ENCODE data around the gene IDH3G.
A peak's percentile ranks its signal among the peaks of the same experiment; 100 is the strongest.

The IDH3G gene

DNA sequence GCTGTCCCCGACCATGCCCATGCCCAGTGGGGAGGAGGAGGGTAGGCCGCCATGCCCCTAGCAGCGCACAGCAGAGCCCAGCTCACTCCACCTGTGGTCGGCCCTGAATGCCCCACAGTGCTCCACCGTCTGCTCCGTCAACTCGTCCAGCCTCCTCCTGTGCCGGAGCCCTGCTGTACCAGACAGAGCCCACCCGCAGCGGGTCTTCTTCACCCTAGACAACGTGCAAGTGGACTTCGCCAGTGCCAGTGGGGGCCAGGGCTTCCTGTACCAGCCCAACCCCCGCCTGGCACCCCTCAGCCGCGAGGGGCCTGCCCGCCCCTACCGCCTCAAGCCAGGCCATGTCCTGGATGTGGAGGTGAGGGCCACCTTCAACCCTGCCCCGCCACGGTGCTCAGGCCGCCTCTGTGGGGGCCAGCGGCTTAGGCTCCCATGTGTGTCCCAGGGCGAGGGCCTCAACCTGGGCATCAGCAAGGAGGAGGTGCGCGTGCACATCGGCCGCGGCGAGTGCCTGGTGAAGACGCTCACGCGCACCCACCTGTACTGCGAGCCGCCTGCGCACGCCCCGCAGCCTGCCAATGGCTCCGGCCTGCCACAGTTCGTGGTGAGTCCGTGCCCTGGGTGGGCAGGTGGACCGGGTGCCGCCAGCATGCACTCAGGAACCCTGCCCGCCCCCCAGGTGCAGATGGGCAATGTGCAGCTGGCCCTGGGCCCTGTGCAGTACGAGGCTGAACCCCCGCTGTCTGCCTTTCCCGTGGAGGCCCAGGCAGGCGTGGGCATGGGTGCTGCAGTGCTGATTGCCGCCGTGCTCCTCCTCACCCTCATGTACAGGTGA is 20.2 kb downstream of the IDH3G start:
- DNase-seq (ENCODE audit: low read depth in 2 of 3, low spot score in 1 of 3): no peak

DNA sequence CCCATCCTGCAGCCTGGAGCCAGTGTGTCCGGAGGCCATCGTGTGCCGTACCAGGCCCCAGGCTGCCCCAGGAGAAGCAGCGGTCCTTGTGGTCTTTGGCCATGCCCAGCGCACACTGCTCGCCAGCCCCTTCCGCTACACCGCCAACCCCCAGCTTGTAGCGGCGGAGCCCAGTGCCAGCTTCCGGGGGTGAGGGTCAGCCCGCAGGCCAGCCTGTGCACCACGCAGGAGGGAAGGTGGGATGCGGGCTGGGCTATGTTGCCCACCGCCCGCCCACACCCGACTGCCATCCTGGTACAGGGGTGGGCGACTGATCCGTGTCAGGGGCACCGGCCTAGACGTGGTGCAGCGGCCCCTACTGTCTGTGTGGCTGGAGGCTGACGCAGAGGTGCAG is 21.0 kb downstream of the IDH3G start:
- no peak for DNase-seq (ENCODE audit: low read depth in 2 of 3, low spot score in 1 of 3)

DNA sequence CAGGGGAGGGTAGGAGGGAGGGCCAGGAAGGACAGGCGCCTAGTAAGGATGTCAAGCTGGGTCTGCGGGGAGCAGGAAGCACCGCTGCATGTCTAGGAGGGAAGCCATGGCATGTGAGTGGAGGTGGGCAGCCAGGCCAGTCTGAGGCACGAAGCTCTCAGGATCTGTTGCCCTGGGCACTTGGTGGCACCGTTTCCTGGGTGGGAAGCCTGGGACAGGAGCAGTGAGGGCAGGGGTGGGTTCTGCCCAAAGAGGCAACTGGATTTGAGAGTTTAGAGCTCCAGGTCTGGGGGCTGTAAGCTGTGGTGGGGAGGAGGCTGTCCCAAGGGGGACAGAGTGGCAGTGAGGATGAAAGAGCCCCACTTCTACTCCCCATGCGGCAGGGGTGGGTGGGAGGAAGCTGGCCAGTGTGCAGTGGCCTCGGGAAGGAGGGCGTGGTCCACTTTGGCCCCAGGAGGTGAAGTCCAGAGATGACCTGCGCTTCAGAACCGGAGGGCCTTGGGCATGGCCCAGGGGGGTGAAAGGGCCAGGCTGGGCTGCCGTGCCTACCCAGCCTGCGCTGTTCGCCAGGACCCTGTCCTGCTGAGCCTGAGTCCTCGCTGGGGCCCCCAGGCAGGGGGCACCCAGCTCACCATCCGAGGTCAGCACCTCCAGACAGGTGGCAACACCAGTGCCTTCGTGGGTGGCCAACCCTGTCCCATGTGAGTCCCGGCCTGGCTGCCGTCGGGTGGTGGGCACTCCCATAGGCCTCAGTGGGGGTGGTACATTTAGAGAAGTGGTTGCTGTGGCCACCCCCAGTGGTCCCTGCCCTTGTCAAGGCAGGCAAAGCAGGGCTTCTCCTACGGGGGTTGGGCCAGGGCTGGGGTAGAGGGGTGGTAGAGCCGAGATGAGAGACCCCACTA is 21.6 kb downstream of the IDH3G start:
- no peak for DNase-seq (ENCODE audit: low read depth in 2 of 3, low spot score in 1 of 3)

DNA sequence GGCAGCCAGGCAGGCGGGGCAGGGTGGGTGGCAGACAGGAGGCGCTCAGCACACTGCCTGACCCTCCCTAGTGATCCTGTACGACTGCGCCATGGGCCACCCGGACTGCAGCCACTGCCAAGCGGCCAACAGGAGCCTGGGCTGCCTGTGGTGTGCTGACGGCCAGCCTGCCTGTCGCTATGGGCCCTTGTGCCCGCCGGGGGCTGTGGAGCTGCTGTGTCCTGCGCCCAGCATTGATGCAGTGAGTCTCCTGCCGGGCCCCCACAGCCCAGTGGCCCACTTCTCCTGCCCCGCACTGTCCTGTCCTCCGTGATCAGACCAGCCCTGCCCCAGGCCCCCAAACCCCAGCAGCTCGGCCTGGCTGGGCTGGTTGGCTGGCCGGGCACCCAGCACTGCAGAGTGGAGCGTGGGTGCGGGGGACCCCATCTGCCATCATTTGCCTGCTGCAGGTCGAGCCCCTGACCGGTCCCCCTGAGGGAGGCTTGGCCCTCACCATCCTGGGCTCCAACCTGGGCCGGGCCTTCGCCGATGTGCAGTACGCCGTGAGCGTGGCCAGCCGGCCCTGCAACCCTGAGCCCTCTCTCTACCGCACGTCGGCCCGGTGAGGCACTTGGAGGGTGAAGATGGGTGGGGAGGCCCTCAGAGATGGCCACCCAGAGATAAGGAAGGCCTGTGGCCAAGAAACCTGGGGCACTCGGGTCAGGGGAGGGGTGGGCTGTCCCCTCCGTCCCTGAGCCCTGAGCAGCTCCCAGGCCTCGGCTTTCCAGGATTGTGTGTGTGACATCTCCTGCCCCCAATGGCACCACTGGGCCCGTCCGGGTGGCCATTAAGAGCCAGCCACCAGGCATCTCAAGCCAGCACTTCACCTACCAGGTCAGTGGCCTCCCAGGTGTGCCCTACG is 22.5 kb downstream of the IDH3G start:
- DNase-seq (ENCODE audit: low read depth in 2 of 3, low spot score in 1 of 3): no peak

DNA sequence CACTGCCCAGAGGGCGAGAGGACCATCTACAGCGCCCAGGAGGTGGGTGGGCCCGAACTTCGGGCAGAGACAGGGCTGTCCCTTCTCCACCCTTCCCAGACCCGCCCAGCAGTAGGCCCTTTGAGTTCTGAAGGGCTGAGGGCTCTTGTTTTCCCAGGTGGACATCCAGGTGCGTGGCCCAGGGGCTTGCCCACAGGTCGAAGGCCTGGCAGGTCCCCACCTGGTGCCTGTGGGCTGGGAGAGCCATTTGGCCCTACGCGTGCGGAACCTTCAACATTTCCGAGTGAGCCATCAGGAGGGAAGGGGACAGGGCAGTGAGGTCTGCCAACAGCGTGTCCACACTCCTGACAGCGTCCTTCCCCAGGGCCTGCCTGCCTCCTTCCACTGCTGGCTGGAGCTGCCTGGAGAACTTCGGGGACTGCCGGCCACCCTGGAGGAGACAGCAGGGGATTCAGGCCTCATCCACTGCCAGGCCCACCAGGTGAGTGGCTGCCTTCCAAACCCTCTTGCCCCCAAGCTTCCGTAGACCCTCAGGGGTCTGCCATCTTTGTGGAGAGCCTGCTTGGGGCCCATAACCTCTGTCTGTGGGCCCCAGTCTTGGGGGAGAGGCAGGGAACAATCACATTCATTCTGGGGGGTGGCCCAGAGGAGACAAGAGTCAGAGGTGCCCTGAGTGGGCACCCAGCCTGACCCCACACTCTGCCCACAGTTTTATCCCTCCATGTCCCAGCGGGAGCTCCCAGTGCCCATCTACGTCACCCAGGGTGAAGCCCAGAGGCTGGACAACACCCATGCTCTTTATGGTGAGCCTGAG is 23.4 kb downstream of the IDH3G start:
- DNase-seq (ENCODE audit: low read depth in 2 of 3, low spot score in 1 of 3): no peak

DNA sequence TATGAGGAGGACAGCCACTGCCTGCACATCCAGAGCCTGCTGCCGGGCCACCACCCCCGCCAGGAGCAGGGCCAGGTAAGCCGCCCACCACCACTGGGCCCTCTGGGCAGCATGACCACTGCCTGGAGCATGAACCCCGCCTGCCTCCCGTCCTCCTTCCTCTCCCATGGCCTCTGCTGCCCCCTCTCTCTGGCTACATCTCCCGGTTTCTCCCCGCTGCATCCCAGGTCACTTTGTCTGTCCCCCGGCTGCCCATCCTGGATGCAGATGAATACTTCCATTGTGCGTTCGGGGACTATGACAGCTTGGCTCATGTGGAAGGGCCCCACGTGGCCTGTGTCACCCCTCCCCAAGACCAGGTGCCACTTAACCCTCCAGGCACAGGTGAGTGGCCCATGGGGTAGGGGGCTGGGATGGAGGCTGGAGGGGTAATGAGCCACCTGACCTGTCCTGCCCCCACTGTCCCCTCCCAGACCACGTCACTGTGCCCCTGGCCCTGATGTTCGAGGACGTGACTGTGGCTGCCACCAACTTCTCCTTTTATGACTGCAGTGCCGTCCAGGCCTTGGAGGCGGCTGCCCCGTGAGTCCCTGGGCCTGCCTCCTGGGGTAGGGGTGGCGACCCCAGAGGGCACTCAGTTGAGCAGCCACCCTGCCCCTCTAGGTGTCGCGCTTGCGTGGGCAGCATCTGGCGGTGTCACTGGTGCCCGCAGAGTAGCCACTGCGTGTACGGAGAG is 24.1 kb downstream of the IDH3G start:
- DNase-seq (ENCODE audit: low read depth in 2 of 3, low spot score in 1 of 3): no peak

DNA sequence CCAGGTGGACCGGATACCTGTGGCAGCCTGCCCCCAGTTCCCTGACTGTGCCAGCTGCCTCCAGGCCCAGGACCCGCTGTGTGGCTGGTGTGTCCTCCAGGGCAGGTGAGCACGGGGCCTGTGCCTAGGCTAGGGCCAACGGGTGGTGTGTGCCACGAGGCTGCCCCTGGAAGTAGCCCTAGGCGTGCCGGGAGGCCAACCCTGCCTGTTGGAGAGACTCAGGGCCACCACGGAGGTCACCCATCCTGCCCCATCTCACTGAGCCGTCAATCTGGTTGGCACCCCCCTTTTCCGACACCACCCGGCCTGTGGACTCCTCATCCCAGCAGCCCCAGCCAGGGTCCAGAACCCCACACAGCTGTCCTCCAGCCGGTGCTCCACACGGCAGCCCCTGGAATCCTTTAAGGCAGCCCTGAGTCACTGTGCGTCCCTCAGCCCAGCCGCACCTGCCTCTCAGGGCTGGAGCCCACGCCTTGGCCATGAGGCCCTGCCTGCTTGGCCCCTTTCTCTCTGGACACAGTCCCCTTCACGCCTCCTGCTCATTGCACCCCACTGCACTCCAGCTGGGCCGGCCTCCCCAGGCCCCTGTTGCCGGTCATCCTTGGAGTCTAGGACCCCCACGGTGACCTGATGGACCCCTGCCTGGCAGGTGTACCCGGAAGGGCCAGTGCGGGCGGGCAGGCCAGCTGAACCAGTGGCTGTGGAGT is 24.9 kb downstream of the IDH3G start:
- no peak for DNase-seq (ENCODE audit: low read depth in 2 of 3, low spot score in 1 of 3)

DNA sequence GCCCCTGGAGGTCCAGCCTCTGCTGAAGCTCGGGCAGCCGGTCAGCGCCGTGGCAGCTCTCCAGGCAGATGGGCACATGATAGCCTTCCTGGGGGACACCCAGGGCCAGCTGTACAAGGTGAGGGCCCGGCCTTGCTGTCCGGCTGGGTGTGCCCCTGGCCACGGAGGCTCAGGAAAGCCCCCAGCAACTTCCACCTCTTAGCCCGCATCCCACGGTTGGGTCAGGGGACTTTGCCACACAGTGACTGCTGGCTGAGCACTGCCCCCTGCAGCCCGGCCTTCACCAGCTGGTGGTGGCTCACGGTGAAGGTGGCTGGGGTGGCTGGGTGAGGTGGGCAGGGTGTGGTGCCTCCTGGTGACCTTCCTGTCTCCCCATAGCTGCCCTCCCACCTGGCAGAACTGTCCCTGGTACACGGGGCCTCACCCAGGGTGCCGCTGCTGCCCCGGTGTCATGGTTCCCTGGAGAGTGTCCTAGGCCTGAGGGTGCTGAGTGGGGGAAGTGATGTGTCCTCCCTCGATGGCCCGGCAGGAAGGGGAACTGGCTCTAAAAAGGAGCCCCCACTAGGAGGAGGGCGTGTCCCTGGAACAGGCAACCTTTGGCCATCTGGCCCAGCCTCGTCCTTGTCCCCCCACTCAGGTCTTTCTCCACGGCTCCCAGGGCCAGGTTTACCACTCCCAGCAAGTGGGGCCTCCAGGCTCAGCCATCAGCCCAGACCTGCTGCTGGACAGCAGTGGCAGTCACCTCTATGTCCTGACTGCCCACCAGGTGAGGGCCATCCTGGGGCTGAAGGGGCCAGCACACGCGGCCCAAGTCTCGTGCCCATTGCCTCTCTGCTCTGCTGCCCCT is 25.6 kb downstream of the IDH3G start:
- DNase-seq (ENCODE audit: low read depth in 2 of 3, low spot score in 1 of 3): no peak

DNA sequence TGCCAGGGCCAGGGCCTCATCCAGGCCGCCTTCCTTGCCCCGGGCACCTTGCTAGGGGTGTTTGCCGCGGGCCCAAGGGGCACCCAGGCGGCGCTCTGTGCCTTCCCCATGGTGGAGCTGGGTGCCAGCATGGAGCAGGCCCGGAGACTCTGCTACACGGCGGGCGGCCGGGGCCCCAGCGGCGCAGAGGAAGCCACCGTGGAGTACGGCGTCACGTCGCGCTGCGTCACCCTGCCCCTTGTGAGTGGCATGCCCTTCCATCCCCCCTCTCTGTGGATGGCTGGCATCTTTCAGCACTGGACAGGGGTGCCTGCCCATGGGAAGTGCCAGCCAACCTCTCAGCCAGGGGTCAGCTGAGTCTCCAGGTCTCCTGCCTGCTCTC is 26.5 kb downstream of the IDH3G start:
- no peak for DNase-seq (ENCODE audit: low read depth in 2 of 3, low spot score in 1 of 3)

DNA sequence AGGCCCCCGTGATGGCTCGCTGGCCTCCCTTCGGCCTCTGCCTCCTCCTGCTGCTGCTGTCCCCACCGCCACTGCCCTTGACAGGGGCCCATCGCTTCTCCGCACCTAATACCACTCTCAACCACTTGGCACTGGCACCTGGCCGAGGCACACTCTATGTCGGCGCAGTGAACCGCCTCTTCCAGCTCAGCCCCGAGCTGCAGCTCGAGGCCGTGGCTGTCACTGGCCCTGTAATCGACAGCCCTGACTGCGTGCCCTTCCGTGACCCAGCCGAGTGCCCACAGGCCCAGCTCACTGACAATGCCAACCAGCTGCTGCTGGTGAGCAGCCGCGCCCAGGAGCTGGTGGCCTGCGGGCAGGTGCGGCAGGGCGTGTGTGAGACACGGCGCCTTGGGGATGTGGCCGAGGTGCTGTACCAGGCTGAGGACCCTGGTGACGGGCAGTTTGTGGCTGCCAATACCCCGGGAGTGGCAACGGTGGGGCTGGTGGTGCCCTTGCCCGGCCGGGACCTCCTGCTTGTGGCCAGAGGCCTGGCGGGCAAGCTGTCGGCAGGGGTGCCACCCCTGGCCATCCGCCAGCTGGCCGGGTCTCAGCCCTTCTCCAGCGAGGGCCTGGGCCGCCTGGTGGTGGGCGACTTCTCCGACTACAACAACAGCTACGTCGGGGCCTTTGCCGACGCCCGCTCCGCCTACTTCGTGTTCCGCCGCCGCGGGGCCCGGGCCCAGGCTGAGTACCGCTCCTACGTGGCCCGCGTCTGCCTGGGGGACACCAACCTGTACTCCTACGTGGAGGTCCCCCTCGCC is 27.1 kb downstream of the IDH3G start:
- no peak for DNase-seq (ENCODE audit: low read depth in 2 of 3, low spot score in 1 of 3)

DNA sequence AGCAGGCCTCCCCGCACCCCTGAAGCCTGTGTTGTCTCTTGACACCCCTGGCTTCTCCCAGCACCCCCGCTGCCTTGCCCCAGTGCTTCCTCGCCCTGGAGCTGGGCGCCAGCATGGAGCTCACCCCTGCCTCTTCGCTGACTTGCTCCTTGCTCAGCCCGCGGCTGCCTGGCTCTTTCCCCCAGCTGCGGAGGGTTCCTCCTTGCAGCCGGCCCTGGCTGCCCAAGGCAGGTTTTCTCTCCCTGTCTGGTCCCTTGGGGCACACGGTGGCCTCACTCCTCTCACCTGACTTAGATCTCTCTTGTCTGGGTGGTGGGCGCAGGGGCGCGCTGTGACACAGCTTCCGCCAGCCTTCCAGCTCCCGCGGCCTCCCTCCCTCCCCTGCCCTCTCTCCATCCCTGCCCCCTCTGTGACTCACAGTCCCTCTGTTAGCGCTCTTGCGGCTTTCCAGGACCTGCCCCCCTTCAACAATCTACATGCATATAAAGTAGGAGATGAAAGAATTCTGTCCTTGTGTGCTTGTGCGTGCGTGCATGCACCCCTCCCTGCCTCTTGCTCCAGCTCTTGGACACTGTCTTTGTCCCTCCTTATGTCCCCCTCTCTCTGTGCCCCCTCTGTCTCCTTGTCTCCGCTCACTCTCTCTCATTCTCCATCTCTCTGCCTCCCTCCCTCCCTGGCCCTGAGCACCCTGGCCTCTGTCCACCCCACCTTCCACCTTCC is 27.9 kb downstream of the IDH3G start:
- peak in 1 of 3 donors; percentile 16 for DNase-seq (ENCODE audit: low read depth in 2 of 3, low spot score in 1 of 3)

DNA sequence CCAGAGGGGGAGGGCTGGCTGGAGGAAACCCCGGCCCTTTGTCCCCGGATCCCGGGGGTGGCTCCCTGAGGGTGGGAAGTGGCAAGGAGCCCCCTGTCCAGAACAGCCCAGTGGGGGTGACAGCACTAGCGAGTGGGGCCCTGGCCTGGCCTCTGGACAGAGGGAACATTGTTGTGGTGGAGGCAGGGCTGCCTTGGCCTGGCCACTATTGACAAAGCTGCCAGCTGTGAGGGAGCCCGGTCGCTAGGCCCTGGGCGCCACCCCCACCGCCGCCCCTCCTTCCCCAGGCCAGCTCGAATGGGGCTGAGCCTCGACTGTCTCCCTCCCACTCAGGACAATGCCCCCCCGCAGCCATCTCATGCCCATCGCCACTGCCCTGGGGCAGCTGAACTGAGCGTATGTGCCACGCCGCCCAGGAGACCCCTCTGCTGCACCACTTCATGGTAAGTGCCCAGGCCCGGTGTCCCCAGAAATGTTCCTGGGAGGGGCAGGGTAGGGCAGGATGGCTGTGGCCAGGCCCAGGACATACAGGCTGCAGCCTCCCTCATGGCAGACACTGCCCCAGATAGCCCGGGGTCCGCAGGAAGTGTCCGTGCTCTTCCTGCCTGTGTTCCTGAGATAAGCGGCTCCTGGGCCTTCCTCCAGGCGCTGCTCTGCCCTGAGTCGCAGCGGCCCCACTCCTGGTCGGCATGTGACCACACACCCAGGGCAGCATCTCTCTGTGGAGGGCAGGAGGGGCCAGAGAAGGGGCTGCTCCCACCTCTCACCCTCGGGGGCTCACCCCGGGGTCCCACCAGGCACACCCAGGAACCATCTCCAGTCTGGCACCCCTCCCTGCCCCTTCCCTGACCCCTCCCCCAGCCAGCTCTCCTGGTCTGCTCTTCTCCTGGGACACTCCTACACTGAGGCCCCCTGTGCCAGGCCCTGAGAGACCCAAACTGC is 28.8 kb downstream of the IDH3G start:
- DNase-seq (ENCODE audit: low read depth in 2 of 3, low spot score in 1 of 3): no peak

DNA sequence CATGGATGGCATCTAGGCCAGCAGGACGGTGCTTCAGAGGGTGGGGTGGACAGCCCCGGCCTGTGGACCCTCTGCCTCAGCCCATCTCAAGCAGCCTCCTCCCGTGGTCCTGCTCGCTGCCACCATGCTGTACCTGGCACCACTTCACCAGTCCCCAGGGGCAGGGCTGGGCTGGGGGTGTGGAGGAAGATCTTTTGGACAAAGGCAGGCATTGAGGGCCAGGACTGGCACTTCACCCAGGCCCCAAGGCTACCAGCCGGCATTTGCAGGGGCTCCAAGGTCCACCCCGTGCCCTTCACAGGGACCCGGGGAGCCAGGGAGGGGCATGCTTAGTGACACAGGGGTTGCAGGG is 29.4 kb downstream of the IDH3G start:
- DNase-seq (ENCODE audit: low read depth in 2 of 3, low spot score in 1 of 3): no peak

DNA sequence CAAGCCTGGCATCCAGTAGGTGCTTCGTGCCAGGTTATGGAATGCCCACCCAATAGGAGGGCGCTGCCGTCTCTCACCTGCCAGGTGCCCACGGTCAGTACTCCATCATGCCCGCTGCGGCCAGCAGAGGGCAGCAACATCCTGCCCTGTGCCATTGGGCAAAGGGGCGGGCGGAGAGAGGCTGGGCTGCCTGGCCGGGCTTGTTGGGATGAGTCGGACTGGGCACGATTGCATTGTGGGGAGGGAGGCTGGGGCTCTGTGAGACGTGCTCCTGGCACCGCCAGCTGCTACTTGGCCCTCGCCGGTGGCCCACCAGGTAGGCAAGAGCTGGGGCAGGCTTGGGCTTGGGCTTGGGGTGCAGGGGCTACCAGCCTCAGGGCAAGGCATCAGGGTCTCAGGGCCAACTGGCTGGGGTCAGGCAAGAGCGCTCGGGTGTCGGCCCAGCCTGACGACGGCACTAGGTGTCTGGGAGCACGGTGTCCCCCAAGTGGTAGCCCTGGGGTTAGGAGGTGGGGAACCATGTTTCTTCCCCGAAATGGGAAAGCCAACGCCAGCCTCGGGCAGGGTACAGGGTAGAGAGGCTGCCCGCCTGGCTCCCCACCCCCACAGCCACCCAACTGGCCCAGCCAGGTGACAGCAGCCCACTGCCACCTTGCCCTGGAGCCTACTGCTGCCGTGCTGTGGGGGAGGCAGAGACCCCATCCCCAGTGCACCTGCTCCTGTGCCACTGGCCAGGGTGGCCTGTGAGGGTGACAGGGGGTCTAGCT is 30.0 kb downstream of the IDH3G start, which contains the start of gene PLXNB3:
Gene PLXNB3, plus strand, starts transcription at position 261 of the 767 bp plus-strand sequence. CDS start 1,287 bp downstream, outside the sequence.
- DNase-seq (ENCODE audit: low read depth in 2 of 3, low spot score in 1 of 3): peak; percentile 43 to 69 (median 55)

Measured in stimulated activated CD4-positive, alpha-beta T cell treated with anti-CD3 and anti-CD28 coated beads, Interleukin-12 subunit alpha, Interleukin-12 subunit beta, amount 100 ng/mL, for 48 hours (primary cell).